Activated CD4-positive, alpha-beta T cell treated with anti-CD3 and anti-CD28 coated beads for 24 hours (primary cell): Measurements from ENCODE around the gene NKAIN4.

Source experiments
- DNase-seq, 2 donors: peaks; one replicate each; pipeline ENCODE4 v3.0.0-alpha.2; 2020; ENCODE audit warnings: low read depth in 2 of 2

NKAIN4 gene

GRCh38 chr20:63219447-63219821 lies 34.8 kb downstream of the NKAIN4 start:
- no peak for DNase-seq

- DNase-seq = no peak
These were observed 35.4 kb downstream of the NKAIN4 start for GRCh38 chr20:63218701-63219446.

- no peak for DNase-seq
These were observed 36.6 kb downstream of the NKAIN4 start for GRCh38 chr20:63217706-63218105.

- no peak for DNase-seq
These were observed 37.3 kb downstream of the NKAIN4 start for GRCh38 chr20:63216849-63217471.

- peak; percentile 92 for DNase-seq
These were observed 38.0 kb downstream of the NKAIN4 start, which contains the start of gene YTHDF1 for GRCh38 chr20:63216041-63216848. Gene YTHDF1, minus strand, starts transcription at chr20:63216131. Its CDS starts 239 bp downstream, at chr20:63215892.

- DNase-seq = no peak
These were observed 38.9 kb downstream of the NKAIN4 start for GRCh38 chr20:63215101-63216040.

GRCh38 chr20:63214514-63214913 lies 39.7 kb downstream of the NKAIN4 start:
- no peak for DNase-seq

- DNase-seq = no peak
These were observed 41.5 kb downstream of the NKAIN4 start for GRCh38 chr20:63212792-63213191.

- no peak for DNase-seq
These were observed 41.9 kb downstream of the NKAIN4 start for GRCh38 chr20:63212393-63212730.

- DNase-seq = no peak
These were observed 44.2 kb downstream of the NKAIN4 start for GRCh38 chr20:63210011-63210605.

- no peak for DNase-seq
These were observed 45.8 kb downstream of the NKAIN4 start for GRCh38 chr20:63208346-63208909.

- DNase-seq = no peak
These were observed 47.4 kb downstream of the NKAIN4 start for GRCh38 chr20:63206878-63207277.

- DNase-seq = no peak
These were observed 48.4 kb downstream of the NKAIN4 start for GRCh38 chr20:63205896-63206295.

- no peak for DNase-seq
These were observed 49.9 kb downstream of the NKAIN4 start for GRCh38 chr20:63204362-63204761.

GRCh38 chr20:63202811-63203526 lies 51.3 kb downstream of the NKAIN4 start:
- DNase-seq = no peak

GRCh38 chr20:63202021-63202420 lies 52.2 kb downstream of the NKAIN4 start:
- no peak for DNase-seq

GRCh38 chr20:63198606-63199005 lies 55.7 kb downstream of the NKAIN4 start:
- DNase-seq = no peak

GRCh38 chr20:63196768-63197470 lies 57.3 kb downstream of the NKAIN4 start:
- DNase-seq = no peak

GRCh38 chr20:63194797-63195173 lies 59.5 kb downstream of the NKAIN4 start:
- DNase-seq = no peak
